ENCODE data around the gene LSG1. TPM values are rescaled to one million over a fixed set of nuclear protein-coding genes. Genes with fewer than 3 reads are reported as not detected.
A peak's percentile ranks its signal among the peaks of the same experiment; 100 is the strongest.

LSG1 gene
- total RNA-seq, 1 donor from 2014 or later: 48.9 TPM

DNA sequence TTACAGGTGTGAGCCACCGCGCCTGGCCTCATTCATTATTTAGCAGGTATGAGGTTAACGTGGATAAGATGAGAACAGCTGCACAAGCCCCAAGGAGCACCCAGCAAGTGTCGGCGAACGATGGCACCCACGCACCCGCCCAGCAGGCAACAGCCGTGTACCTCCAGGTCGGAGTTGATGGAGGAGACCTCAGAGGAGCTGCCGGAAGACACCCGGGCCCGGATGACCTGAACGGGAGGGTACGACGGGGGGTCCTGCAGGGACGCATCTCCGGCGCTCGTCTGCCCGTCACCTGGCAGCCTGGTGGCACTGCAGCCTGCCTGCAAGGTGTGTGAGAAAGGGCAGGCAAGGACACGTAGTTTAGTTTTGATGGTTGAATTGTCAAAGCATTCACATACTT lies 67.9 kb downstream of the LSG1 start:
- TF ChIP-seq, protein P1, sequence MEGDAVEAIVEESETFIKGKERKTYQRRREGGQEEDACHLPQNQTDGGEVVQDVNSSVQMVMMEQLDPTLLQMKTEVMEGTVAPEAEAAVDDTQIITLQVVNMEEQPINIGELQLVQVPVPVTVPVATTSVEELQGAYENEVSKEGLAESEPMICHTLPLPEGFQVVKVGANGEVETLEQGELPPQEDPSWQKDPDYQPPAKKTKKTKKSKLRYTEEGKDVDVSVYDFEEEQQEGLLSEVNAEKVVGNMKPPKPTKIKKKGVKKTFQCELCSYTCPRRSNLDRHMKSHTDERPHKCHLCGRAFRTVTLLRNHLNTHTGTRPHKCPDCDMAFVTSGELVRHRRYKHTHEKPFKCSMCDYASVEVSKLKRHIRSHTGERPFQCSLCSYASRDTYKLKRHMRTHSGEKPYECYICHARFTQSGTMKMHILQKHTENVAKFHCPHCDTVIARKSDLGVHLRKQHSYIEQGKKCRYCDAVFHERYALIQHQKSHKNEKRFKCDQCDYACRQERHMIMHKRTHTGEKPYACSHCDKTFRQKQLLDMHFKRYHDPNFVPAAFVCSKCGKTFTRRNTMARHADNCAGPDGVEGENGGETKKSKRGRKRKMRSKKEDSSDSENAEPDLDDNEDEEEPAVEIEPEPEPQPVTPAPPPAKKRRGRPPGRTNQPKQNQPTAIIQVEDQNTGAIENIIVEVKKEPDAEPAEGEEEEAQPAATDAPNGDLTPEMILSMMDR (IDR thresholded peaks at IDR 0.05; ENCODE audit: unreplicated experiment): no peak
- peaks cover 15% of the 10 kb centered on the region for H3K36me3 Mint-ChIP-seq
- no peaks in the 10 kb centered on the region for H3K27me3 Mint-ChIP-seq (ENCODE audit: low read depth)
- H3K27ac Mint-ChIP-seq: no peak overlapping the region
- H3K9me3 Mint-ChIP-seq: peaks cover 4% of the 10 kb centered on the region
- H3K4me3 Mint-ChIP-seq: no peak overlapping the region
- peaks cover 18% of the 10 kb centered on the region for H3K4me1 Mint-ChIP-seq
- no peak for DNase-seq (ENCODE audit: low spot score in 2 of 2, unreplicated experiment in 2 of 2)

DNA sequence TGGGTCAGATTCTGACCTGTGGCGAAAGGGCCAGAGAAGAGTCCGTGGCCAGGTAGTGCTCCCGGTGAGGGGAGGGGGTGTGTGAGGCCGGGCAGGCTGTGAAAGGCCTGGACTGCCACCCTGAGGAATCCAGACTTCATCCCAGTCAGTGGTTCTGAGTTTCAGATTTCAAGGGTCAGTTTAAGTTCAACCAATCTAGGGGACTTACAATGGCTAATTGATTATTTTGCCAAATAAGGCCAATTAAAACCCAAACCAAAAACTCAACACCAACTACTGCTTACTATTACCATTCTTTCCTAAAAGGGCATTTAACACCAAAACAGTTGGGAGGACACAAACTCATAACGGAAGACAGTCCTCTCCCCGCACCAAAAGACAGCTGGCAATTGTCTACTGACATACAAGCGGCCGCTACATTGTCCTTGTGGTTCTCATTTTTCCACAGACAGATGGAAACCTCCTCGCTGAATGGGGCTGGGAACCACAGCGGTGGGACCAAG lies 69.3 kb downstream of the LSG1 start:
- TF ChIP-seq, protein P1 (IDR thresholded peaks at IDR 0.05; ENCODE audit: unreplicated experiment): no peak
- Mint-ChIP-seq H3K9me3 (peaks cover 4% of the 10 kb centered on the region), H3K4me3 (no peak overlapping the region), H3K4me1 (peaks cover 18% of the 10 kb centered on the region), H3K27me3 (ENCODE audit: low read depth) (no peaks in the 10 kb centered on the region), H3K27ac (peak overlapping the region; percentile 87), H3K36me3 (peaks cover 20% of the 10 kb centered on the region)
- no peak for DNase-seq (ENCODE audit: low spot score in 2 of 2, unreplicated experiment in 2 of 2)

DNA sequence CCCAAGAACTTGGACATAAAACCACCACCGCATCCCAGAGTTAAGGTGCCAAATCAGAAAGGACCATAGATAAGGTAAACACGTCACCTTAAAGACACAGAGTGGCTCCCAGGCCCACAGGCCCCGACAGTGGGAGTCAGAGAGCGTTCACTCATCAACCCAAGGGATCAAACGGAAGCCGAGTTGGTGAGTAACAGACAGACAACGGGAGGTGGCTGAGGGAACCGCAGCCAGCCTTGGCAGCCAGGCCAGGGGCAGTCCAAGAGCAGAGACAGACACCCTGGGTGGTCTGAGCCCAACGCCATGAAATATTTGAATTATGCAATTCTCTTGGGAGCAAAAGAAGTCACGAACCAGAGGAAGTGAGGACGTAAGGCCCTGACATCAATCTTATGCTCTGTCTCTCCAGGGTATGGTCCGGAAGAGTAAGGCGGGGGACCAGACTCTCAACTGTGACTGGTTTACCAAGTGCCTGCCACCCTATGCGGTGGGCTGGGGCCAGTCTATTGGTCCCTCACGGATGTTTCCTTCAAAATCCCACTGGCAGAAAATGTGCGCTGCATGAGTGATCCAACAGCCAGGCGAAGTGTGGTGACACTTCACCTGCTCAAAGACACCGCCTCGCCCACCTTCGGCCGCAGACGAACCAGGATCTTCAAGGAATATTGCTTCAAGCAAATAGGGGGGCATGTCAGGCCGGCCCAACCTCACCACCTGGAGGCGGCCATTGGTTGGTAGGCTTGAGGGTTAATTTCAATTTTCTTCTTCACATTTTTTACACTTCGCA lies 73.0 kb downstream of the LSG1 start:
- H3K4me3 Mint-ChIP-seq: no peak overlapping the region
- DNase-seq (ENCODE audit: low spot score in 2 of 2, unreplicated experiment in 2 of 2): no peak
- no peaks in the 10 kb centered on the region for H3K9me3 Mint-ChIP-seq
- peaks cover 21% of the 10 kb centered on the region for H3K4me1 Mint-ChIP-seq
- TF ChIP-seq, protein P1 (IDR thresholded peaks at IDR 0.05; ENCODE audit: unreplicated experiment): no peak
- no peak overlapping the region for H3K27ac Mint-ChIP-seq
- no peaks in the 10 kb centered on the region for H3K27me3 Mint-ChIP-seq (ENCODE audit: low read depth)
- H3K36me3 Mint-ChIP-seq: peaks cover 8% of the 10 kb centered on the region

DNA sequence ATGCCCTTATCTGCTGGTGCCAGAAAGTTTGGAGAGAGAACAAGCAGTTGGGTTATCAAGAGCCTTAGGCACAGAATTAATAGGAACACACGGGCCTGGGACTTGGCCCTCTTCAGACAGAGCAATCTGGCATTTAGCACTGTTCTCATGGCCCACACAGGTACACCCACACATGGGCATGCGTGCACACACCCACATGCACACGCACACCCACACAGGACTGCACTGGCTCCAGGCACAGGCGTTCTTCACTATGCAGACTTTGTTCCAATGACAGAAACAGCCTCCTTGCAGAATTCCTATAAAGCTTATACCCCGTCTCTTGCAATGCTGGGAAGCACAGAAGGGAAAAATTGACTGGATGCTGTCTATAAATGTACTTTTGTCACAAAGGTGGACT lies 75.1 kb downstream of the LSG1 start:
- Mint-ChIP-seq H3K9me3 (no peaks in the 10 kb centered on the region), H3K36me3 (peaks cover 8% of the 10 kb centered on the region), H3K27me3 (ENCODE audit: low read depth) (no peaks in the 10 kb centered on the region), H3K27ac (no peak overlapping the region), H3K4me1 (peaks cover 13% of the 10 kb centered on the region), H3K4me3 (no peak overlapping the region)
- TF ChIP-seq, protein P1 (IDR thresholded peaks at IDR 0.05; ENCODE audit: unreplicated experiment): no peak
- no peak for DNase-seq (ENCODE audit: low spot score in 2 of 2, unreplicated experiment in 2 of 2)

DNA sequence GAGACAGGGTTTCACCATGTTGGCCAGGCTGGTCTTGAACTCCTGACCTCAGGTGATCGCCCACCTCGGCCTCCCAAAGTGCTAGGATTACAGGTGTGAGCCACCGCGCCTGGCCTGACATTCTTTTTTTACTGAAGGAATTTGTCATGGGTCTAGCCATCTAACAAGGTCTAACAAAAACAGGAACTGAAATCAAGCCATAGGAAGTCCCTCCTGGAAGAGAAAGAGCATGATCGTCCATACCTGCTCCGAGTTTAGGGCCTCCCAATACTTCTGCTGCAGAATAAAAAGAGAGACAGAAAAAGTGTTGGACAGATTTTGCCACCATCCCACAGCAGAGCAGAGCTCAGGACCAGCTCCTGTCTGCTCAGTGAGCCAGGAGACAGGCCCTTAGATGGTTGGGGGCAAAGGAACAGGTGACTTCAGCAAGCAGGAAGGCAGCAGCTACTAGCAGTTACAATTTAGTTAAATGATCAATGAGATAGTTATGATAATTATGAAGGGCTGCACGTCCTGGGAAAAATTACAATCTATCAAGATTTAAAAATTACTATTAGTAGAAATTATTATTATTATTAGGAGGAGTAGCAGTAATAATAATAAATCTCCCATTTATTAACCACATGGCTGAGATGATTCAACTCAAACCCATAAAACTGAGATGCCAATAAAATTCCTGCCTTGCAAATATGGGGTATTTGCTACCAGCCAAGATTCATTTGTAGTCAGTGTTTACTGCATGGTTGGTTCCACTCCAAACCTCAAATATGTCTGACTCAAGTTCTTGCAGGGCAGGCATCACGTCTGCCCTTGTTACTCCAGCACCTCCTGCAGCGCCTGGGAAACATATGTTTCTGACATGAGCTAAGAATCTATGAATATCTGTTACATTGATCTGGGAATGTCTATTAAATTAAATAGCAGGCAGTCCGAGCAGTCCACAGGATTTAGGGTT lies 78.9 kb downstream of the LSG1 start:
- no peak for DNase-seq (ENCODE audit: low spot score in 2 of 2, unreplicated experiment in 2 of 2)
- Mint-ChIP-seq H3K36me3 (no peaks in the 10 kb centered on the region), H3K27me3 (ENCODE audit: low read depth) (no peaks in the 10 kb centered on the region), H3K9me3 (no peaks in the 10 kb centered on the region), H3K4me3 (no peak overlapping the region), H3K27ac (no peak overlapping the region), H3K4me1 (peaks cover 5% of the 10 kb centered on the region)
- TF ChIP-seq, protein P1 (IDR thresholded peaks at IDR 0.05; ENCODE audit: unreplicated experiment): no peak

Other genes starting within 250 kb of the LSG1 start
- 60.2 to 74.1 TPM (median 62.3 TPM) in 3 replicates for gene ATP13A3, start 185.2 kb downstream of the LSG1 start, total RNA-seq
- gene TMEM44, start 38.8 kb downstream of the LSG1 start, total RNA-seq: 25.6 to 27.9 TPM (median 26.8 TPM) in 3 replicates
- gene FAM43A, start 13.7 kb upstream of the LSG1 start, total RNA-seq: 10.5 to 11.3 TPM (median 11.0 TPM) in 3 replicates

Data from mesothelial cell of epicardium (in vitro differentiated cells).